MCF 10A (cell line): ENCODE data around the gene SDK1. TPM values are rescaled to one million over a fixed set of nuclear protein-coding genes. Genes with fewer than 3 reads are reported as not detected.

Experiments used
- BruUV-seq: library from RNA; stranded (reverse); fragments of 400-500 nt; replicated peaks from 2 replicates; lab custom pipeline; 2021; lab: Mats Ljungman, UMichigan
- CTCF ChIA-PET: fragments of 300-600 bp; sonication (Branson Sonifier 250); formaldehyde crosslinking; extraction: SDS; loops from one replicate; lab custom pipeline; 2021; ENCODE audit warnings: antibody characterized with exemption, inconsistent platforms; lab: Yijun Ruan, JAX
- POLR2A ChIA-PET: fragments of 300-600, 350-650 bp; sonication (Branson Sonifier 250); formaldehyde crosslinking; extraction: SDS; loops from one replicate; lab custom pipeline; 2020; ENCODE audit warnings: antibody characterized with exemption, inconsistent platforms; lab: Yijun Ruan, JAX
- DNase-seq: peaks from one replicate; pipeline ENCODE4 v3.0.0-alpha.2; 2018; ENCODE audit not compliant: unreplicated experiment
- H3K27ac Mint-ChIP-seq: one replicate; pipeline ENCODE4 v1.8.0; 2022; ENCODE audit warnings: mild to moderate bottlenecking, low read depth, mixed read lengths; ENCODE audit not compliant: unreplicated experiment
- H3K27me3 Mint-ChIP-seq: one replicate; pipeline ENCODE4 v1.8.0; 2022; ENCODE audit warnings: mixed read lengths; ENCODE audit not compliant: insufficient read depth, unreplicated experiment
- H3K36me3 Mint-ChIP-seq: one replicate; pipeline ENCODE4 v1.8.0; 2022; ENCODE audit warnings: mild to moderate bottlenecking, moderate library complexity, mixed read lengths; ENCODE audit not compliant: insufficient read depth, unreplicated experiment
- H3K4me1 Mint-ChIP-seq: one replicate; pipeline ENCODE4 v1.8.0; 2022; ENCODE audit warnings: mixed read lengths; ENCODE audit not compliant: insufficient read depth, unreplicated experiment
- H3K4me3 Mint-ChIP-seq: one replicate; pipeline ENCODE4 v1.8.0; 2022; ENCODE audit warnings: mild to moderate bottlenecking, moderate library complexity, mixed read lengths; ENCODE audit not compliant: unreplicated experiment
- H3K9me3 Mint-ChIP-seq: one replicate; pipeline ENCODE4 v1.8.0; 2022; ENCODE audit warnings: mixed read lengths; ENCODE audit not compliant: unreplicated experiment
- CTCF ChIP-seq: fragments of 200-600 bp; IDR thresholded peaks from one replicate; pipeline ENCODE4 v1.8.0; 2022; ENCODE audit warnings: antibody characterized with exemption, mild to moderate bottlenecking; ENCODE audit not compliant: unreplicated experiment
- intact Hi-C: fragments of 100-400 bp; cut with micrococcal nuclease; formaldehyde crosslinking; loops from 2 replicates; pipeline ENCODE4 v1.14.1; 2022
- total RNA-seq: library from RNA; stranded (reverse); gene quantifications from 2 replicates; pipeline ENCODE4 v1.2.3, GENCODE V29; 2022

Gene SDK1
- total RNA-seq, 1 experiment from 2014 or later, result 3.3 TPM

- H3K27me3 Mint-ChIP-seq, result no peaks in the 10 kb centered on the region
- CTCF ChIA-PET, result interaction anchor here (0.6 kb wide), 1 partner anchor 11 kb away, joined by 3 read pairs; no protein-coding TSS in a partner anchor
- no TSS peak for BruUV-seq
- no peaks in the 10 kb centered on the region for H3K36me3 Mint-ChIP-seq
- POLR2A ChIA-PET, result no interaction called here
- H3K4me3 Mint-ChIP-seq, result no peak overlapping the region
- H3K9me3 Mint-ChIP-seq, result peaks cover 7% of the 10 kb centered on the region
- no peaks in the 10 kb centered on the region for H3K4me1 Mint-ChIP-seq
- DNase-seq, result no peak
- TF ChIP-seq CTCF, result no peak
- no peak overlapping the region for H3K27ac Mint-ChIP-seq
- intact Hi-C loops, result no loop called here
Measured at GRCh38 chr7:3606436-3606835, 305.4 kb downstream of the SDK1 start.

GRCh38 chr7:3607847-3608246, 306.8 kb downstream of the SDK1 start:
- no peak overlapping the region for H3K4me3 Mint-ChIP-seq
- BruUV-seq, result no TSS peak
- H3K4me1 Mint-ChIP-seq, result no peaks in the 10 kb centered on the region
- H3K36me3 Mint-ChIP-seq, result no peaks in the 10 kb centered on the region
- H3K9me3 Mint-ChIP-seq, result peaks cover 7% of the 10 kb centered on the region
- no peak for TF ChIP-seq CTCF
- intact Hi-C loops, result no loop called here
- CTCF ChIA-PET, result interaction anchor here (0.7 to 1.1 kb wide), 2 partner anchors 11 to 20 kb away, joined by 3 to 7 read pairs; no protein-coding TSS in a partner anchor
- no peaks in the 10 kb centered on the region for H3K27me3 Mint-ChIP-seq
- POLR2A ChIA-PET, result no interaction called here
- no peak for DNase-seq
- no peak overlapping the region for H3K27ac Mint-ChIP-seq

GRCh38 chr7:3616306-3616705, 315.3 kb downstream of the SDK1 start:
- Mint-ChIP-seq H3K27ac (no peak overlapping the region), H3K36me3 (no peaks in the 10 kb centered on the region), H3K9me3 (peaks cover 8% of the 10 kb centered on the region), H3K27me3 (no peaks in the 10 kb centered on the region), H3K4me1 (no peaks in the 10 kb centered on the region), H3K4me3 (no peak overlapping the region)
- DNase-seq, result no peak
- ChIA-PET CTCF (no interaction called here), POLR2A (no interaction called here)
- BruUV-seq, result no TSS peak
- TF ChIP-seq CTCF, result no peak
- intact Hi-C loops, result no loop called here

GRCh38 chr7:3630081-3630480, 329.0 kb downstream of the SDK1 start:
- TF ChIP-seq CTCF, result no peak
- intact Hi-C loops, result no loop called here
- no peak overlapping the region for H3K27ac Mint-ChIP-seq
- H3K4me1 Mint-ChIP-seq, result no peaks in the 10 kb centered on the region
- H3K27me3 Mint-ChIP-seq, result no peaks in the 10 kb centered on the region
- BruUV-seq, result no TSS peak
- ChIA-PET POLR2A (no interaction called here), CTCF (interaction anchor here (0.6 kb wide), 1 partner anchor 37 kb away, joined by 3 read pairs; no protein-coding TSS in a partner anchor)
- DNase-seq, result no peak
- peaks cover 14% of the 10 kb centered on the region for H3K9me3 Mint-ChIP-seq
- no peaks in the 10 kb centered on the region for H3K36me3 Mint-ChIP-seq
- no peak overlapping the region for H3K4me3 Mint-ChIP-seq
